ENCODE measurements around the gene RALB.
"Not testable (repeated sequence)": the region's sequence is repeated elsewhere in the genome, so short reads cannot be mapped to it uniquely, and the experiment has no call there.

RALB gene

DNA sequence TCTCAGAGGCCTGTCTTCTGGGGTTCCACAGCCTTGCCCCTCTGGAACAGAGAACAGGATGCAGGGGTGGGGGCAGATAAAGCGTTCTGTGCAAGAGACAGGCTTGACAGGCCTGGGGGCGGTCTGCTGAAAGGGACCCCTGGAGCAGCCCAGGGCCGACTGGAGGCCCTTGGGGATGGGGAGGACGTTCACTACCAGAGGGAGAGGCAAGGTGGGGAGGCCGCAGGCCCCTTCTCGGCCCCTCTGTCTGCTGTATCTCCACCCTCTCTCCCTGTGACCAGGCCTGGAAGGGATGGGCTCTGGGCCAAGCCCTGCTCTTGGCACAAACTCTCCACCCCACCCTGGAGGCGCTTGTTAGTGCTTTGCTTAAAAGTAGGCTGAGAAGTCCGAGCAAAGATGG is 66.0 kb downstream of the RALB start:
- DNase-seq, result no peak

DNA sequence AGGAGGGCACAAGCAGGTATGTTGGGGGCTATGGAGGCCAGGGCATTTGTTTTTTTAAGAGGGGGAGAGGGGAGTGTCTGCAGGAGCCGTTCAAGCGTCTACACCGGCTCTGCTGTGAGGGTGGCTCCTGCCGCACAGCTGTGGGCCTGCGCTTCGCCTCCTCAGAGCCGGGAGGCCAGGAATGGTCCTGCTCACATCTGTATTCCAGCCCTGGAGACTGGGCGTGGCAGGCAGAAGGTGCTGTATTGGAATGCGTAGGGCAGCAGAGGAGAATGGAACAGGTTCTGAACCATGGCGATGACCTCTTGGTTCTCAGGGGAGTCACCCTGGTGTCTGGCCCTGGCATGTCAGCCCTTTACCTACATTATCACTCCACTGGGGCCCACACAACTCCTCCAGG is 66.5 kb downstream of the RALB start:
- DNase-seq, result no peak

DNA sequence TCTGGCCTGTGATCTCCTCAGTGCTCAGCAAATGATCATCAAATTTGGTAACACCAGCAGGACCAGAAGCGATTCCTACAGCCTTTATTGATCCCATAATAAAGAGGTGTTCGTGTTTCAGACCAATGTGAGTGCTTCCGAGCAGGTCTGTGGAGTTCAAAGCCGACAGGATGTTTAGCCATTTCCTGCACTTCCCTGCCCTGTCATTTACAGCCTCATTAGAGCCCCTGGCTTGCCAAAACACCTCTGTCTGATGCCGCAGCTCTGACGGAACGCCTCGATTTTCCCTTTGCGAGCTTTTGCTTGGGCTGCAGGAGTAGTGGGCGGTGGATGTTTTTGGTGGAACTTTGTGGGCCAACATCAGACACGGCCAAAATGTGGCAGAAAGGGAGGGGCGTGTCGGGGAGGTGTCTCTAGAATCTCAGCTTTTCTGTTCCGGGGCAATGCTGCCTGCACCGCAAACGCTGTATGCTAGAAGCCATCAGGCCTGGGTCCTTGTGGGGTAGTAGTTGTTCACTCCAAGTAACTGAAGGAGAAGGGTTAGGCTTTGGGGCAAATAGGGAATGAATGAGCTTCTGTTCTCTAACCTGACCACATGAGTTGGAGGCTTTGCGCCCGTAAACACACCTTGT is 67.2 kb downstream of the RALB start:
- DNase-seq, result no peak

DNA sequence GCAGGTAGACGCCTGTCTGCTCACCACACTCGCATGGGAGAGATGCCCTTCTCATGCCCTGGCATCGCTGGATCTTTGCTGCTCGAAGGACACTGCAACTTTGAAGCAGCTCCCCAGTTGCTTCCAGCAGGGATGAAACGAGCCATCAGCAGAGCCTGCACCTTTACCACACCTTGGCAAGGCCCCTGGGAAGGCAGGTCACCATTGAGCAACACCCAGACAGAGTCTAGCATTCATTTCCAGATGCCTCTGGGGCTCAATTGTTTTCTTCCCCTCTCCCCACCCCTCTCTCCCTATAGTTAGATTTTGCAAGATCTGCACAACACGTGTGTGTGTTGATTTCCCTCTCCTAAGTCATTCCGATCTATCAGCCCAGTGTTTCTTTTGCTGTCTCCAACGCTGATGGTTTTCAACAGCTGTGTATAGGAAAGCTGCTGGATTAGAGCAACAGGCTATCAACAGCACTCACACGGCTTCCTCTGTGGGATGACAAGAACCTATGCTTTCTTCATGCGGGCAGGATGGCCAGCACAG is 67.7 kb downstream of the RALB start:
- no peak for DNase-seq

DNA sequence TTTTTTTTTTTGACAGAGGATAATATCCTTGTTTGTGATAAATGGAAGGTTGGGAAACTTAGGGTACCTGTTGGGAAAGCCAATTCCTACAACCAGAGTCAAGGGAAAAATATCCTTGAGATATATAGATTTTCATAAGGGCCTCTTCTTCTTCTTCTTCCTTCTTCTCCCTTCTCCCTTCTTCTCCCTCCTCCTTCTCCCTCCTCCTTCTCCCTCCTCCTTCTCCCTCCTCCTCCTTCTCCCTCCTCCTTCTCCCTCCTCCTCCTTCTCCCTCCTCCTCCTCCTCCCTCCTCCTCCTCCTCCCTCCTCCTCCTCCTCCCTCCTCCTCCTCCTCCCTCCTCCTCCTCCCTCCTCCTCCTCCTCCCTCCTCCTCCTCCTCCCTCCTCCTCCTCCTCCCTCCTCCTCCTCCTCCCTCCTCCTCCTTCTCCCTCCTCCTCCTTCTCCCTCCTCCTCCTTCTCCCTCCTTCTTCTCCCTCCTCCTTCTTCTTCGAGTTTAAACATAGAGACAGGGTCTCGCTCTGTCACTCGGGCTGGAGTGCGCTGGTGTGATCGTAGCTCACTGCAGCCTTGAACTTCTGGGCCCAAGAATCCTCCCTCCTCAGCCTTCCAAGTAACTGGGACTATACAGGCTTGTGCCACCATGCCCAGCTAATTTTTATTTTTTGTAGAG is 68.4 kb downstream of the RALB start:
- not testable (repeated sequence) for DNase-seq

DNA sequence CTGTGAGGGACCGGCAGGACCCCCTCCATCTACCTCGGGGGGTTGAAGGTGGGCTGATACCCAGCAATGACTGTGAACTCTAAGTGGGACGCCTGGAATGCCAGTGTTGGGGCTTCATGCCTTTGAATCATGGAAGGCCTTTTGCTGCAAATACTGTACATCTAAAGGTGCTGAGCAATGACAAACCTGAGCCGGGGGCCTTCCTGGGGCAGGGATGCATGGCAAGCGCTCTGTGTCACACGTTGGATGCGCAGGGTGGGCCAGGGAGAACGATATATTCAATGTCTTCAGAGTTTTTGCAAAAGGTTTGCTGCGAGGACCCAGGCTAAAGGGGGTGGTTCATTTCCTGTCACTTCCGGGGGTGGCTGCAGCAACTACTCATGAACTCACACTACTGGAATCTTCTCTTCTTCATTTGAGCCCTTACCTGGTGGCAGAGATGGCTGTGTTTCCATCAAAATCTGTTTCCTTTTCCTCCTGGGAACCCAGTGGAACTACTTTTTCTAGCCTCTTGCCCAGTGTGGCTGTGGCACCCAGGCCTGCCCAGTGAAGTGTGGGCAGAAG is 69.2 kb downstream of the RALB start:
- DNase-seq, result no peak

DNA sequence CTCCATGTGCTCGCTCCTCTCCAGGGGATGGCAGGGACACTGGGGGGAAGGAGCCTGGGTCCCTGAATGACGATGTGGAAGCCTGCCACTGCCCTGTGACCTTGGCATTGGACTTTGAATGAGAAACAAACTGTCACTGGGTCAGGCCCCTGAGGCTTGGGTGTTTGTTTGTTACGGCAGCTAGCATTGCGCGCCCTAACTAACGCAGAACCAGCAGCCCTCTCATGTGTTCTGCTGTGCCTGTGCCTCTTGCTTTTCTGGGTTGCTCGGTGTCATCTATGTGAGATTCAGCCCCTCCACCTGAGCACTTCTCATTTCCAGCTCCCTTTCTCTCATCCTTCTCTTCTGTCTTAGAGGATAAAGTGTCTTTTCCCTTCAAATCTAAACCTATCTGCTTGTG is 69.7 kb downstream of the RALB start:
- no peak for DNase-seq

DNA sequence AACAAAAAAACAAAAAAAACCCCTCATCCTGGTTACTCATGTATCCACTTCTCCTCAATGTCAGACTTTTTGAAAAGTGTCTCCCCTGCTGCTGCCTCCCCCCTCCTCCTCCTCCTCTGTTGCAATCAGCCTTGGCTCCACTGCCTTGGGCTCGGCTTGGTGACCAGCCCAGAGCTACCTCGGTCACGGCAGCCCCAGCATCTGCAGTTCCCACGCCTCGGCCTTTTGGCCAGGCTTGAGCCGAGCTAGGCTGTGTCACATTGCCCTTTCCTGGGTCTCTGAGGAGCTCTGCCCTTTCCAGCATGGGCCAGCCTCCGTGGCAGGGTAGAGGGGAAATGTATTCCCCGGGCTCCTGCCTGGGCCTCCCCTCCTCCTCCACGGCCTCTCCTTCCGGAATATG is 70.6 kb downstream of the RALB start:
- peak; percentile 50 for DNase-seq

DNA sequence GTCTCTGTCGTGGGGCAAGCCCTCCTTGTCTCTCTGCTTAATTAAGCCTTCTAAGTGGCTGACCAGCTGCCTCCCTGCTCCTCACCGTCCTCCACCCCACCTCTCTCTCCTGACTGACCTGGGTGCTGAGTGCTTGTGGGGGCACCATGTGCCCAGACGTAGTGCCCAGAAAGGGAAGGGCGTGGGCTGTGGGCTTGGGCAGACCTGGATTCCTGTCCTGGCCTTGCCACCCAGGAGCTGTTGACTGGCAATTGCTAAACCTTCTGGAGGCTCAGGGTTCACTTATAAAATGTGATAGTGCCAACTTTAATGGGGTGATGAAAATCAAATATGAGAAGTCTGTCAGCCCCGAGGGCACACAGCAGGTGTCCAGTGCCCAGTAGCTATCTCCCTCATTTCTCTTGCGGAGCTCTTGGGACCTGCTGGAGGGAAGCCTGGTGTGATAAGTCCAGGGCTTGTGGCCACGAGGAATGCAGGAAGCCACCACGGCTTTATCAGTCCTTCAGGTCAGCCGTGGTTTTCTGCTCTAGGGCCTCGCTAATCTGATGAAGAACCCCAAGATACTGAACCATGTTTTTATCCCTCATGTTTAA is 71.3 kb downstream of the RALB start:
- no peak for DNase-seq

DNA sequence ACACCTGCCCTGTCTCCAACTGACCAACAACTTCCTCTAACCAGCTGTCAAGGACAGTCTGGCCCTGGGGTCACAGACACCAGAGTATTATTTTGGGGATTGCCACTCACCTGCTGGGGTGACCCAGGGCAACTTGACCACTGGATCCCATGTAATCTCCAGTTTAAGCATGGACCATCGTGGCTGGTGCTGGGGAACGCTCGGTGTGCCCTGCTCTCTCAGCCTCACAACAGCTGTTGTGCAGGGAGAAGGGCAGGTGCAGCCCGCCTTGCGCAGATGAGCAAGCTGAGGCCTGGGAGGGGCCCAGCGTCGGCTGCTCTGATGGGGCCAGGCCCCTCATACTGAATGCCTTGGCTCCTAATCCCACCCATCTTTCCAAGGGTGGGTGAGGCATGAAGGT is 72.3 kb downstream of the RALB start:
- no peak for DNase-seq

DNA sequence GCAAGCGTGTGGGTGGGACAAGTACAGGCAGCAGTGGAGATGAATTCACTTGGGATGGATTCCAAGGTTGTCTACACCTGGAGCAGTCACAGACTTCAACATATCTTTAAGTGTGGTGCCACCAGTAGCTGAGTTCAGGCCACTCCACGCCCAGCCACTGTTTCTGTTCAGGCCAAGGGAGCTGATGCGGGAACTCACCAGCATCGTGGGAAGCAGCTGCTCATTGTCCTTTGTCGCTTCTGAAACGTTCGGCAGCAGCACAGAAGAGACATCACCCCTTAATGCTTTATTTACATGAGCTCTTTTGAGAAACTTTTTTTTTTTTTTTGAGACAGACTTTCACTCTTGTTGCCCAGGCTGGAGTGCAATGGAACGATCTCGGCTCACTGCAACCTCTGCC is 73.4 kb downstream of the RALB start:
- DNase-seq, result no peak

DNA sequence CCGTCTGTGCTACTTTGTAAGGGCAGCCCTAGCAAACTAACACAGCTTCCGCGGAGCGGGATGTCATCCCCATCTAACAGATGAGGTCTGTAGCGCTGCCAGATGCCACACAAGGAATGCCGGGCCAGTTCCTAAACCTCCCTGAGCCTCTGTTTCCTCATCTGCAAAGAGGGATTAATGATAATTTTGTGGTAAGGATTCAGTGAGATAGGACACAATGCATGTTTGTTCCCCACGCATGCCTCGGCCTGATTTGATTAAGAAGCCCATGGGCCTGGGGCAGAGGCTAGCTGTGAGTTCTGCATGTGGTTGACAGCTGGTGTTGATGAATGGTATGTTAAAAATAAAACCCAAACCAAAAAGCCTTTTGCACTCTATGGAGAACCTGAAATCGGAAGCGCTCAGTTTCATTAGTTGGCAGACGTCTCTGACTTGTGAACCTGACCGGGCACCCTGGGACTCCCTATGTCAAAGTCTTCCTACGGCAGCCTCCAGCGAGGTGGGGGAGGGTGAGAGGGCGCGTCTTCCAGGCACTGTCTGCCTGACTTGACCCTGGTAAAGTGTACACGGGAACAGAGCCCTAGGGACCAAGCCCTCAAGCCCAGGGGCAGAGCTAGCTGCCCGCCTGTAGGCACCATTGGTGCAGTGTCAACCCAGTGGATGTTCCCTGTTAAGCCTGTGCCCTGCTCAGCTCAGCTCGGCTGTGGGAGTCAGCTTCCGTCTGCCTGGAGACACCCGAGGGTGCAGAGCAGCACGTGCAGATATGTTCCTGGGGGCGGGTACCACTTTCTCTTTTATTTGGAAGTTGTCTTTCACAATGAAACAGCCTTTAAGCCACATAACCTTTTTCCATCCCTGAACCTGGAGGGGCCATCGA is 78.5 kb downstream of the RALB start:
- peak; percentile 88 for DNase-seq

DNA sequence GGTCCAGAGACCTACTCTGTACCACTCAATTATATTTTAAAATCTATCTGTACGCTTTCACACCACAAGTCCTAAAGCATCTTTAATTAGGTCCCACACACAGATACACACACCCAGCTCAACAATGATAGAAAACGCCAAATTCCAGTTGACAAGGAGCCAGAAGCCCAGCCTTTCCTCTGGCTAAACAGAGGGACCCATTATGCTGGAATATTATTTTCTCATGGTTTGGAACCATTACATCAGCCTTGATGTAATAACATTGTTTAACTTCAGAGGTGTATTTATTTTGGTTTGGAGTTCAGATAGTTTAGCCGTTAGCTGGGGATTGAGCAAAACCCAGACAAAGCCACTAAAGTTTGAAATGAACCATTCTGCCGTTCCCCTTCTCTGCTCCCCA is 79.3 kb downstream of the RALB start:
- no peak for DNase-seq

DNA sequence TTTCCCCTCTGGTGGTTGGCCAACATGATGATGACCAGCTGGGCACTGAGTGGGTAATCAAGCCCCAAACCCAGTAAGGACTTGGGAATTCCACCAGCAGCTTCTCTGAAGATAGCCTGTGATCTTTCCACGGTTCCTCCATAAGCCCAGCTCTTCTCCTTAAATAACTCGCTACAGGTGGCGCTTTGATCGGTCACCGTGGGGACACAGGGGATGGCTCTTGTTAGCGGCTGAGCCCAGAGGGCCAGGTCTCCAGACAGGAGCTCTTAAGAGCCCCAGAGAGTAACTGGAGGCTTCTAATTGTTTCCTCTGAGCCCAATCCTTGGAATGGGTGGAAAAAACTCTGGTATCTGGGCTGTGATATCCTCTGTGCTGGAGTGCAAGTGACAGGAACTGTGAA is 79.7 kb downstream of the RALB start:
- DNase-seq, result no peak

DNA sequence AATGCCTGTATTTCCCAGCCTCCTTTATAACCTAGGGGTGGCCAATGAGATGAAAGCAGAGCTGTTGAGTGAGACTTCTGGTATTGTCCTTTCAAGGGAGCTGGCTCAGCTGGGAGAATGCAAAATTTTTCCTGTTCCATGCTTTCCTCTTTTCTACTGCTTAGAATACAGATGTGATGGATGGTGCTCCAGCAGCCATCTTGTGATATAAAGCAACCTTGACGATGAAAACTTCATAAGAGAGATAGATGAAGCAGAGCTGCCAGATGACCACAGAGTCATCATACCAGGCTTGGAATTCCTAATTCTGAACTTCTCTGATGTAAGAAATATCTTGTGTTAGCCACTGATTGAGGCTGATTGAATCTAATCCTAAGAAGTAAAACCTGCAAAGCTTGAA is 81.4 kb downstream of the RALB start:
- DNase-seq, result no peak

DNA sequence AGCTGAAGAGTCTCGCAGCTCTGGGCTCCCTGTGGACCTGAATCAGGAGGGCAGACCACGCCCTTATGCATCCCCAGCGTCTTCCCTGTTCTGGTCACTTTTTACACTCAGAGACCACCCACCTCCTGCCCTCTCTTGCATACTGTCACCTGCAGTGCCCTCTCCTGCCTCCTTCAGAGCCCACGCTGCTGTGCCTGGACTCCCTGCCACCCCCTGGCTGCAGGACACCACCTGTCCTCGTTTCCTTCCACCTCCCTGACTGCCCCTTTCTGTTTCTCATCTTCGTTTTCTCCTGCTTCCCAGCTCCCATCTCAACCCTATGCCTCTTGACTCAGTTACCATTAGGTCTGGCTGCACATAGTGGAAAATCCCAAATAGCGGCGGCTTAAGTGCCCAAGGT is 84.1 kb downstream of the RALB start:
- DNase-seq, result no peak

DNA sequence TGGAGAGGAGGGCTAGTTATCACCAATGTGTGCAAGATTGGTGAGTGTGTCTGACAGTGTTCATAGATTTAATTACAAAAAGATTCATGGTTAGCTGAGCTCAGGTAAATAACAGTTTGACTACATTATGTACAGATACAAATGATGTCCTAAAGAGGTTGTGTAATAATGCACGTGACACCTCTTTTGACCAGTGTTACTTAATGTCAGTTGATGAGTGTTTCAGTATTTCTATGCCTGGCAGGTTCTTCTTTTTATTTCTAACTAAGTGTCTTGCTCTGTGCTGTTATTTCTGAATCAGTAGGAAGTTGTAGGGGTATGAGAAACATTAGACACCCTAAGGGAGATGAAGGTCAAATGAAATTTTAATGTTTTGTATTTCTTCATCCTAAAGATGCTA is 85.4 kb downstream of the RALB start:
- peak; percentile 92 for DNase-seq

DNA sequence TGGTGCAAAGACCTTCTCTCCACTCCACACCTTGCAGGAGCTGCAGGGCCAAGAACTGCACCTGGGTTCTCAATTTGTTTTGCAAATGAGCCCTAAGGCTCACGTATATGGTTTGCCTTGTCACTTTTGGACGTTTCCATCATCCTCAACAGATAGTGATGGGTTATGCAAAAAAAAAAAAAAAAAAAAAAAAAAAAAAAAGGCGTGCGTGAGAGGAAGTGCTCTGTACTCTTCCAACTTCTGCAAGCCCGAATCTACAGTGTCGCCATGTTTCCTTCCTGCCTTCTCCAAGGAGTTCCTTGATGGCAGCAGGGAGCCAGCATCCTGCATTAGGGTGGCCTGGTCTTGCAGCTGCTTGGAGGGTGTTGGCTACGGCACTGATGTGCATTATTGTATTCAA is 89.3 kb downstream of the RALB start:
- peak; percentile 26 for DNase-seq

DNA sequence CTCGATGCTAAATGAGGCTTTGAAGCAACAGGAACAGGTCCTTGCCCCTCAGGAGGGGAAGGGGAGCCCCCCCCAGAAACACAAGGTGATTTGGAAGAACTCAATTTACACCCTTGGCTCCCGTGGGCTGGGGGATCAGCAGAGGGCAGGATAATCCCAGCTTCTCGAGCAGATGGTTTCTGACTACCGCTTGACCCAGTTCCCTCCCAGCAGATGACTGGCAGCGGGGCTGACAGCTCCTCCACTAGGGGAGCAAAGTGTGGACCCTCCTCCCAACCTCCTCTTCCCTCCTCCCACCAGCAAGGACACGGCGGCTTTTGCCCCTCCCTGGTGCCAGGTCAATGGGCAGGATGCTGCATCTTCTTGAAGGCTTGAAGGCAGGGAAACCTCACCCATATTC is 89.8 kb downstream of the RALB start:
- no peak for DNase-seq

DNA sequence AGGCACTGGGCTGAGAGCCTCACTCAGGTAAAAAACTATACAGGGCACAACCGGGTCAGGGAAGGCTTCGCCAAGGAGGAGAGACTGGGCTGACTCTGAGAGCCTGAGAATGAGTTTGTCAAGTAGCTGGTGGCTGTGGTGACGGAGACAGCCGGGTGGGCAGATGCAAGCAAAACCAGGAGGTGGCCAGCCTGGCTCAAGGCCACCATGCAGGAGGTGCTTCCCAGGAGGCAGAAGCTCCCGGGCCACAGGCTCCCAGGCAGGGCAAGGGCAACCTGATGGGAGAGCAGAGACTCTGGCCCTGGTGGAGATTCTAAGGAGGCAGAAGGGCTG is 90.4 kb downstream of the RALB start:
- DNase-seq, result no peak

DNA sequence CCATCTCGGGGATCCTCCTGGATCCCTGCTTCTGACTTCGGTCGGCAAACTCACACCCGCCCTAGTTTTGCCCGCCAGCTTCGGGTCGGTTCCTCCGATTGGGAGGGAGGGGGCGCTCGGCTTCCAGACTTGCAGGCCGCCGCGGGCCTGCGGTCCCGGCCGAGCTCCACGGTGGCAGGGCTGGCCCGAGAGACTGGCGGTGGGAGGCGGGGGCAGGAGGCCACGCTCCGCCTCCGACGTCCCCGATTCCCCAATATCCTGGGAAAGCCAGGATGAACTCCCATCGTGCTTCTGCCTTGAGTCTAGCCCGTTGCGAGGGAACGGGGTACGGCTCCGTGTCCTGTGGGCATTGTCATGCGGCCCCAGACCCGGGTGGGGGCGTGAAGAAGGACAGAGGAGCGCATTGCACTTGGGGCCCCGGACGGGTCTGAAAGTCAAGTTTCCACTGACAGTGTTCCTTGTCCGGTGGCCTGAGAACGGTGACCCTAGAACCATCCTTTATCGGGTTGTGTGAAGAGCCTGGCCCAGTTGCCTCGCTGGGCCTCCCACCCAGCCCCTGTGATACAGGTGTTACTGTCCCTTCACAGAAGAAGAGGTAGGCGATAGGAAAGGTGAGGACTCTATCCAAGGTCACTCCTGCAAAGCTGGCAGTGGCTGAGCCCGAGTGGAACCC is 90.9 kb downstream of the RALB start:
- DNase-seq, result peak; percentile 47
